Activated CD4-positive, alpha-beta T cell treated with anti-CD3 and anti-CD28 coated beads for 36 hours (primary cell): ENCODE results near the gene ATP5IF1. TPM values are rescaled to one million over a fixed set of nuclear protein-coding genes. Genes with fewer than 3 reads are reported as not detected.
A peak's percentile ranks its signal among the peaks of the same experiment; 100 is the strongest.

Source experiments
- ATAC-seq: fragments of 200-7000 bp; cut with Tn5 transposase; one replicate; pipeline ENCODE4 v1.10.0; 2021; ENCODE audit warnings: mild to moderate bottlenecking, moderate library complexity
- CTCF ChIA-PET: fragments of 350-600 bp; sonication (Branson Sonifier 250); formaldehyde crosslinking; loops from one replicate; lab custom pipeline; 2021; ENCODE audit warnings: antibody characterized with exemption; lab: Charles Lee
- POLR2A ChIA-PET: fragments of 350-600 bp; sonication (Branson Sonifier 250); formaldehyde crosslinking; loops from one replicate; lab custom pipeline; 2021; ENCODE audit warnings: antibody characterized with exemption, inconsistent platforms; lab: Charles Lee
- DNase-seq: peaks from one replicate; pipeline ENCODE4 v3.0.0-alpha.2; 2020
- H3K27ac Mint-ChIP-seq: one replicate; pipeline ENCODE4 v1.8.0; 2021; ENCODE audit warnings: mixed read lengths
- H3K27me3 Mint-ChIP-seq: one replicate; pipeline ENCODE4 v1.8.0; 2021; ENCODE audit warnings: mixed read lengths
- H3K36me3 Mint-ChIP-seq: one replicate; pipeline ENCODE4 v1.8.0; 2021; ENCODE audit warnings: low read depth, mixed read lengths
- H3K4me1 Mint-ChIP-seq: one replicate; pipeline ENCODE4 v1.8.0; 2021; ENCODE audit warnings: mixed read lengths
- H3K4me3 Mint-ChIP-seq: one replicate; pipeline ENCODE4 v1.8.0; 2021; ENCODE audit warnings: mild to moderate bottlenecking, moderate library complexity, mixed read lengths
- H3K9me3 Mint-ChIP-seq: one replicate; pipeline ENCODE4 v1.8.0; 2021; ENCODE audit warnings: low read depth, mixed read lengths
- intact Hi-C, 2 experiments: fragments of 100-400 bp; cut with DNase I in 1 of 2; cut with micrococcal nuclease in 1 of 2; formaldehyde crosslinking; loops; one replicate each; pipeline versions ENCODE4 v1.14.2 to v1.15.1; 2022 to 2024; cut with DNase I, micrococcal nuclease
- total RNA-seq, 2 experiments: library from RNA; stranded (reverse); gene quantifications; one replicate each; pipeline ENCODE4 v1.2.3, GENCODE V29; 2021

ATP5IF1 gene
- total RNA-seq, 2 experiments from 2014 or later = 192 to 195 TPM

GRCh38 chr1:28281608-28282425 lies 45.9 kb downstream of the ATP5IF1 start:
- Mint-ChIP-seq H3K4me3 (no peak overlapping the region), H3K36me3 (peaks cover 34% of the 10 kb centered on the region), H3K27ac (no peak overlapping the region), H3K9me3 (no peaks in the 10 kb centered on the region), H3K27me3 (no peaks in the 10 kb centered on the region), H3K4me1 (no peaks in the 10 kb centered on the region)
- POLR2A ChIA-PET = no interaction called here
- CTCF ChIA-PET = no interaction called here
- intact Hi-C loops = no loop called here
- DNase-seq (no peak), ATAC-seq (no peak)

DNA sequence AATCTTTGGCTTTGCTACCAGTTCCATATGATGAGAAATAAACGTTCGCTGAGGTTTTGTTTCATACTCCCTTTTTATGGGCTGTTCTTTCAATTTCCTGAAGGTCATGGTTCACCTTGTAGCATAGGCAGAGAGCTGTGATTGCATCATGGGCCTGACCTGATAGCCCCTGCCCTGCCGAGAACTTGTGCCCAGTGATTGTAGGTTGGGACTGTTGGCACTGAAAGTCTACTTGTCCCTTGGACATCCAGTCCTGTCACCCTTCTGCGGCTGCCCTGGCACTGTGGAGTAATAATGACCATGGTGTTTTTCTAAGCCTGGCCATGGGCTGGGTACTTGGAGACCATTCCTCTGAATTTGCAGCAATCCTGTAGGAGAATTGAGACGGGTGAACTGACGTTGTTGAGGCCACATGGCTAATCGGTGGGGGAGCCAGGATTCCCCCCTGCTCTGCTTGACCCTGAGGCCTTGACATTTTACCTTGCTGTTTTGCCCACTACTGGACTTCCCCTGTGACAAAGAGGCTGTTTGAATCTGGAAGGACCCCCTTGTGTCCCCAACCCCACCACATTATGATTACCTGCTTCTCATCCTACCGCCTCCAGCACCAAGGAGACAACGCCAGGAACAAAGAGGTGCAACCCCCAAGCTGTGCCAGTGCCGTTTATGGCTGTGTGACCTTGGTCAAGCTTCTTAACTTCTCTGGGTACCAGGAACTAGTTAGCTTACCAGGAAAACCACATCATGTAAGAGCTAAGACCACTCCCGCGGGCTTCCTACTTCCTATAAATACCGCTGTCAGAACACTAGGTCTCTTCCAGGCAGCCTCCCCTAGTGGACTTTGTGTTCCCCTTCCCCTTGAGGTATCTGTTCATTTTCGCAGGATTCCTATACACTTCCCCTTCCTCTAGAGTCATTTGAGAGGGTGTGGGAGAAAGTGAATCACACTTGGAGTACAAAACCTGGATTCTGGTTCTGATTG lies 46.8 kb downstream of the ATP5IF1 start:
- POLR2A ChIA-PET = no interaction called here
- no peaks in the 10 kb centered on the region for H3K27me3 Mint-ChIP-seq
- no peak for ATAC-seq
- no peak for DNase-seq
- CTCF ChIA-PET = interaction anchor here (0.6 kb wide), 2 partner anchors 269 to 839 kb away, joined by 4 to 7 read pairs; no protein-coding TSS in a partner anchor
- intact Hi-C loops = no loop called here
- H3K4me3 Mint-ChIP-seq = no peak overlapping the region
- H3K36me3 Mint-ChIP-seq = peaks cover 28% of the 10 kb centered on the region
- no peaks in the 10 kb centered on the region for H3K9me3 Mint-ChIP-seq
- H3K27ac Mint-ChIP-seq = no peak overlapping the region
- H3K4me1 Mint-ChIP-seq = no peaks in the 10 kb centered on the region

GRCh38 chr1:28286111-28286510 lies 50.2 kb downstream of the ATP5IF1 start:
- CTCF ChIA-PET = interaction anchor here (1.1 to 1.8 kb wide), 2 partner anchors 9 to 37 kb away, joined by 3 to 9 read pairs; no protein-coding TSS in a partner anchor
- DNase-seq (no peak), ATAC-seq (peak; percentile 14)
- intact Hi-C loops = no loop called here
- Mint-ChIP-seq H3K36me3 (peaks cover 6% of the 10 kb centered on the region), H3K9me3 (no peaks in the 10 kb centered on the region), H3K4me1 (no peaks in the 10 kb centered on the region), H3K4me3 (no peak overlapping the region), H3K27ac (no peak overlapping the region), H3K27me3 (no peaks in the 10 kb centered on the region)
- POLR2A ChIA-PET = interaction anchor here (1.2 to 1.7 kb wide), 2 partner anchors 9 to 10 kb away, joined by 3 to 13 read pairs; no protein-coding TSS in a partner anchor

Other genes with a start within 250 kb of the ATP5IF1 start
- 10 to 100 TPM; 30.1 to 37.1 TPM for gene EYA3, start 147.5 kb upstream of the ATP5IF1 start, total RNA-seq
- gene PTAFR, start 59.4 kb upstream of the ATP5IF1 start, total RNA-seq = under 1 TPM; 0.14 to 0.19 TPM
- 100 to 1,000 TPM; 107 to 135 TPM for gene DNAJC8, start 3.1 kb upstream of the ATP5IF1 start, total RNA-seq
- gene SESN2, start 23.4 kb downstream of the ATP5IF1 start, total RNA-seq = 10 to 100 TPM; 32.9 to 33.3 TPM
- 10 to 100 TPM; 17.4 TPM for gene MED18, start 92.9 kb downstream of the ATP5IF1 start, total RNA-seq
- gene PHACTR4, start 133.6 kb downstream of the ATP5IF1 start, total RNA-seq = 10 to 100 TPM; 23.0 to 30.1 TPM